Measurements from ENCODE around the gene CALML3. TPM values are rescaled to one million over a fixed set of nuclear protein-coding genes. Genes with fewer than 3 reads are reported as not detected.

CALML3 gene
- total and polyA plus RNA-seq, 2 of the 13 experiments (the other 11 are each of a cell fraction or from before 2014, with no cell fraction given), result not detected

DNA sequence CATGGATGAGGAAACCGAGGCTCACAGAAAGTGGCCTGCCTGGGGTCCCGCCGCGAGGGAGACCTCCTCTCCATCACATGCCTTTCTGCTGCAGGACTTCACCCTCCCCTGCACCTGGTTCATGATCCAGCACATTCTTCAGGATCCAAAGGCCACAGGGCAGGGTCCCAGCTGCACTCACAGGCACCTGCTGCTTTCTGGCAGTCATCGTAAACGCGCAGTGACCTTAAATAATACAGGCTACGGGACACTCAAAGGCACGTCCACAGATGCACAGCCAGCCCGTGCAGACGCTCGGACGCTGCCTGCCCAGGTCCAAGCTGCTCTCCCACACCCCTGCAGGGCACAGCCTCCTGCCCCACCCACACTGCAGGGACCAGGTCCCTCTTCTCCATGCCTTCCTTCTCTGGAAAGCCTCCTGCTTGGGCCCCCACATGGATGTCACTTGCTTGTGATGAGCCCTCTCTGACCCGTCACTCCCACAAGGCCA lies 49.9 kb downstream of the CALML3 start (continued):
- TF ChIP-seq, protein P1, sequence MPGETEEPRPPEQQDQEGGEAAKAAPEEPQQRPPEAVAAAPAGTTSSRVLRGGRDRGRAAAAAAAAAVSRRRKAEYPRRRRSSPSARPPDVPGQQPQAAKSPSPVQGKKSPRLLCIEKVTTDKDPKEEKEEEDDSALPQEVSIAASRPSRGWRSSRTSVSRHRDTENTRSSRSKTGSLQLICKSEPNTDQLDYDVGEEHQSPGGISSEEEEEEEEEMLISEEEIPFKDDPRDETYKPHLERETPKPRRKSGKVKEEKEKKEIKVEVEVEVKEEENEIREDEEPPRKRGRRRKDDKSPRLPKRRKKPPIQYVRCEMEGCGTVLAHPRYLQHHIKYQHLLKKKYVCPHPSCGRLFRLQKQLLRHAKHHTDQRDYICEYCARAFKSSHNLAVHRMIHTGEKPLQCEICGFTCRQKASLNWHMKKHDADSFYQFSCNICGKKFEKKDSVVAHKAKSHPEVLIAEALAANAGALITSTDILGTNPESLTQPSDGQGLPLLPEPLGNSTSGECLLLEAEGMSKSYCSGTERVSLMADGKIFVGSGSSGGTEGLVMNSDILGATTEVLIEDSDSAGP (CRISPR knock-in tag; IDR thresholded peaks at IDR 0.05; ENCODE audit: borderline replicate concordance), result peak; percentile 23; the same call in 1 of the 2 replicates
- TF ChIP-seq, protein P2, sequence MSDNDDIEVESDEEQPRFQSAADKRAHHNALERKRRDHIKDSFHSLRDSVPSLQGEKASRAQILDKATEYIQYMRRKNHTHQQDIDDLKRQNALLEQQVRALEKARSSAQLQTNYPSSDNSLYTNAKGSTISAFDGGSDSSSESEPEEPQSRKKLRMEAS (IDR thresholded peaks at IDR 0.05), result no peak
- TF ChIP-seq CBX2 (IDR thresholded peaks at IDR 0.05; ENCODE audit: low read depth, low read length) (no peak), CBX2 (CRISPR knock-in tag; IDR thresholded peaks at IDR 0.05; ENCODE audit: low read depth) (no peak), CBFB (CRISPR knock-in tag; IDR thresholded peaks at IDR 0.05) (no peak), ZMYM2 (CRISPR knock-in tag; IDR thresholded peaks at IDR 0.05) (no peak), ZNF484 (CRISPR knock-in tag; IDR thresholded peaks at IDR 0.05; ENCODE audit: borderline replicate concordance, low read depth) (no peak), ZNF747 (CRISPR knock-in tag; IDR thresholded peaks at IDR 0.05; ENCODE audit: borderline replicate concordance) (no peak), HNF4G (IDR thresholded peaks at IDR 0.05; ENCODE audit: borderline replicate concordance, low read depth, low read length) (0 out of 2 replicates have a peak, but pooled peaks have one; percentile 19), HNF4G (CRISPR knock-in tag; IDR thresholded peaks at IDR 0.05; ENCODE audit: borderline replicate concordance, low read depth) (no peak), PHF20 (CRISPR knock-in tag; IDR thresholded peaks at IDR 0.05) (no peak; the same call in 1 of the 2 replicates), EHMT2 (IDR thresholded peaks at IDR 0.05; ENCODE audit: borderline replicate concordance, low read depth, low read length) (no peak), ERF (CRISPR knock-in tag; IDR thresholded peaks at IDR 0.05) (0 out of 2 replicates have a peak, but pooled peaks have one; percentile 10), ZNF33B (CRISPR knock-in tag; IDR thresholded peaks at IDR 0.05) (no peak), ZBTB7A (CRISPR knock-in tag; IDR thresholded peaks at IDR 0.05) (no peak)
- TF ChIP-seq, protein P3, sequence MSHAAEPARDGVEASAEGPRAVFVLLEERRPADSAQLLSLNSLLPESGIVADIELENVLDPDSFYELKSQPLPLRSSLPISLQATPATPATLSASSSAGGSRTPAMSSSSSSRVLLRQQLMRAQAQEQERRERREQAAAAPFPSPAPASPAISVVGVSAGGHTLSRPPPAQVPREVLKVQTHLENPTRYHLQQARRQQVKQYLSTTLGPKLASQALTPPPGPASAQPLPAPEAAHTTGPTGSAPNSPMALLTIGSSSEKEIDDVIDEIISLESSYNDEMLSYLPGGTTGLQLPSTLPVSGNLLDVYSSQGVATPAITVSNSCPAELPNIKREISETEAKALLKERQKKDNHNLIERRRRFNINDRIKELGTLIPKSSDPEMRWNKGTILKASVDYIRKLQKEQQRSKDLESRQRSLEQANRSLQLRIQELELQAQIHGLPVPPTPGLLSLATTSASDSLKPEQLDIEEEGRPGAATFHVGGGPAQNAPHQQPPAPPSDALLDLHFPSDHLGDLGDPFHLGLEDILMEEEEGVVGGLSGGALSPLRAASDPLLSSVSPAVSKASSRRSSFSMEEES (CRISPR knock-in tag; IDR thresholded peaks at IDR 0.05), result no peak
- TF ChIP-seq, protein P4, sequence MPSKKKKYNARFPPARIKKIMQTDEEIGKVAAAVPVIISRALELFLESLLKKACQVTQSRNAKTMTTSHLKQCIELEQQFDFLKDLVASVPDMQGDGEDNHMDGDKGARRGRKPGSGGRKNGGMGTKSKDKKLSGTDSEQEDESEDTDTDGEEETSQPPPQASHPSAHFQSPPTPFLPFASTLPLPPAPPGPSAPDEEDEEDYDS (CRISPR knock-in tag; IDR thresholded peaks at IDR 0.05), result no peak
- TF ChIP-seq, protein P5, sequence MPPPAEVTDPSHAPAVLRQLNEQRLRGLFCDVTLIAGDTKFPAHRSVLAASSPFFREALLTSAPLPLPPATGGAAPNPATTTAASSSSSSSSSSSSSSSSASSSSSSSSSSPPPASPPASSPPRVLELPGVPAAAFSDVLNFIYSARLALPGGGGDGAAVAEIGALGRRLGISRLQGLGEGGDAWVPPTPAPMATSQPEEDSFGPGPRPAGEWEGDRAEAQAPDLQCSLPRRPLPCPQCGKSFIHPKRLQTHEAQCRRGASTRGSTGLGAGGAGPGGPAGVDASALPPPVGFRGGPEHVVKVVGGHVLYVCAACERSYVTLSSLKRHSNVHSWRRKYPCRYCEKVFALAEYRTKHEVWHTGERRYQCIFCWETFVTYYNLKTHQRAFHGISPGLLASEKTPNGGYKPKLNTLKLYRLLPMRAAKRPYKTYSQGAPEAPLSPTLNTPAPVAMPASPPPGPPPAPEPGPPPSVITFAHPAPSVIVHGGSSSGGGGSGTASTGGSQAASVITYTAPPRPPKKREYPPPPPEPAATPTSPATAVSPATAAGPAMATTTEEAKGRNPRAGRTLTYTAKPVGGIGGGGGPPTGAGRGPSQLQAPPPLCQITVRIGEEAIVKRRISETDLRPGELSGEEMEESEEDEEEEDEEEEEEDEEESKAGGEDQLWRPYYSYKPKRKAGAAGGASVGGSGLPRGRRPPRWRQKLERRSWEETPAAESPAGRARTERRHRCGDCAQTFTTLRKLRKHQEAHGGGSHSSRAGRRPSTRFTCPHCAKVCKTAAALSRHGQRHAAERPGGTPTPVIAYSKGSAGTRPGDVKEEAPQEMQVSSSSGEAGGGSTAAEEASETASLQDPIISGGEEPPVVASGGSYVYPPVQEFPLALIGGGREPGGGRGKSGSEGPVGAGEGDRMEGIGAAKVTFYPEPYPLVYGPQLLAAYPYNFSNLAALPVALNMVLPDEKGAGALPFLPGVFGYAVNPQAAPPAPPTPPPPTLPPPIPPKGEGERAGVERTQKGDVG (CRISPR knock-in tag; IDR thresholded peaks at IDR 0.05; ENCODE audit: borderline replicate concordance), result no peak
- TF ChIP-seq, protein P6, sequence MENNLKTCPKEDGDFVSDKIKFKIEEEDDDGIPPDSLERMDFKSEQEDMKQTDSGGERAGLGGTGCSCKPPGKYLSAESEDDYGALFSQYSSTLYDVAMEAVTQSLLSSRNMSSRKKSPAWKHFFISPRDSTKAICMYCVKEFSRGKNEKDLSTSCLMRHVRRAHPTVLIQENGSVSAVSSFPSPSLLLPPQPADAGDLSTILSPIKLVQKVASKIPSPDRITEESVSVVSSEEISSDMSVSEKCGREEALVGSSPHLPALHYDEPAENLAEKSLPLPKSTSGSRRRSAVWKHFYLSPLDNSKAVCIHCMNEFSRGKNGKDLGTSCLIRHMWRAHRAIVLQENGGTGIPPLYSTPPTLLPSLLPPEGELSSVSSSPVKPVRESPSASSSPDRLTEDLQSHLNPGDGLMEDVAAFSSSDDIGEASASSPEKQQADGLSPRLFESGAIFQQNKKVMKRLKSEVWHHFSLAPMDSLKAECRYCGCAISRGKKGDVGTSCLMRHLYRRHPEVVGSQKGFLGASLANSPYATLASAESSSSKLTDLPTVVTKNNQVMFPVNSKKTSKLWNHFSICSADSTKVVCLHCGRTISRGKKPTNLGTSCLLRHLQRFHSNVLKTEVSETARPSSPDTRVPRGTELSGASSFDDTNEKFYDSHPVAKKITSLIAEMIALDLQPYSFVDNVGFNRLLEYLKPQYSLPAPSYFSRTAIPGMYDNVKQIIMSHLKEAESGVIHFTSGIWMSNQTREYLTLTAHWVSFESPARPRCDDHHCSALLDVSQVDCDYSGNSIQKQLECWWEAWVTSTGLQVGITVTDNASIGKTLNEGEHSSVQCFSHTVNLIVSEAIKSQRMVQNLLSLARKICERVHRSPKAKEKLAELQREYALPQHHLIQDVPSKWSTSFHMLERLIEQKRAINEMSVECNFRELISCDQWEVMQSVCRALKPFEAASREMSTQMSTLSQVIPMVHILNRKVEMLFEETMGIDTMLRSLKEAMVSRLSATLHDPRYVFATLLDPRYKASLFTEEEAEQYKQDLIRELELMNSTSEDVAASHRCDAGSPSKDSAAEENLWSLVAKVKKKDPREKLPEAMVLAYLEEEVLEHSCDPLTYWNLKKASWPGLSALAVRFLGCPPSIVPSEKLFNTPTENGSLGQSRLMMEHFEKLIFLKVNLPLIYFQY (CRISPR knock-in tag; IDR thresholded peaks at IDR 0.05; ENCODE audit: borderline replicate concordance), result no peak

All from HepG2 (cell line).